ENCODE data around the gene FGF11.

DNA sequence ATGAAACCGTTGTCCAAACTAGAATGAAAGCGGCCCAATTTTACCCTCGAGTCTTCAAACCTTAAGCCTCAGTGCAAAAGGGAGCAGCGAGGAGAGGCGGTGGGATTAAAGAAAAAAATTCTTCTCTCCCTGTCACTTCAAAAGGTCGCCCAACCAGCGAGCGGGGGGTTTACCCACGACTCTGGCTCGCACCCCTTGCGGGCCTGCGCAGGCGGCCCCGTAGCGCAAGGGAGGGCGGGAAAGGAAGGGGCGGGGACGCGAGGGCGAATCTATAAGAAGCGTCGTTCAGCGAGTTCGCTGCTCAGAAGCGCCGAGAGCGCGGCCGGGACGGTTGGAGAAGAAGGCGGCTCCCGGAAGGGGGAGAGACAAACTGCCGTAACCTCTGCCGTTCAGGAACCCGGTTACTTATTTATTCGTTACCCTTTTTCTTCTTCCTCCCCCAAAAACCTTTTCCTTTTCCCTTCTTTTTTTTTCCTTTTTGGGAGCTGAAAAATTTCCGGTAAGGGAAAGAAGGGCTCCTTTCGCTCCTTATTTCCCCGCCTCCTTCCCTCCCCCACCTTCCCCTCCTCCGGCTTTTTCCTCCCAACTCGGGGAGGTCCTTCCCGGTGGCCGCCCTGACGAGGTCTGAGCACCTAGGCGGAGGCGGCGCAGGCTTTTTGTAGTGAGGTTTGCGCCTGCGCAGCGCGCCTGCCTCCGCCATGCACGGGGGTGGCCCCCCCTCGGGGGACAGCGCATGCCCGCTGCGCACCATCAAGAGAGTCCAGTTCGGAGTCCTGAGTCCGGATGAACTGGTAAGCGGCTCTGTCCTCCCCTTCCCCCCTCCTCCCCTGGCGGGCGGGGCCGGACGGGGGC, 45.0 kb downstream of the FGF11 start, which contains the start of gene POLR2A:
- TF ChIP-seq SMC3 (IDR thresholded peaks at IDR 0.05; ENCODE audit: low read depth, low read length): peak; percentile 20; the same call in 1 of the 2 replicates
- no peak; the same call in 1 of the 2 replicates for TF ChIP-seq RAD21 (IDR thresholded peaks at IDR 0.05; ENCODE audit: low read length)
- TF ChIP-seq CEBPB (IDR thresholded peaks at IDR 0.05; ENCODE audit: low read depth, low read length): no peak
- TF ChIP-seq, protein P1, sequence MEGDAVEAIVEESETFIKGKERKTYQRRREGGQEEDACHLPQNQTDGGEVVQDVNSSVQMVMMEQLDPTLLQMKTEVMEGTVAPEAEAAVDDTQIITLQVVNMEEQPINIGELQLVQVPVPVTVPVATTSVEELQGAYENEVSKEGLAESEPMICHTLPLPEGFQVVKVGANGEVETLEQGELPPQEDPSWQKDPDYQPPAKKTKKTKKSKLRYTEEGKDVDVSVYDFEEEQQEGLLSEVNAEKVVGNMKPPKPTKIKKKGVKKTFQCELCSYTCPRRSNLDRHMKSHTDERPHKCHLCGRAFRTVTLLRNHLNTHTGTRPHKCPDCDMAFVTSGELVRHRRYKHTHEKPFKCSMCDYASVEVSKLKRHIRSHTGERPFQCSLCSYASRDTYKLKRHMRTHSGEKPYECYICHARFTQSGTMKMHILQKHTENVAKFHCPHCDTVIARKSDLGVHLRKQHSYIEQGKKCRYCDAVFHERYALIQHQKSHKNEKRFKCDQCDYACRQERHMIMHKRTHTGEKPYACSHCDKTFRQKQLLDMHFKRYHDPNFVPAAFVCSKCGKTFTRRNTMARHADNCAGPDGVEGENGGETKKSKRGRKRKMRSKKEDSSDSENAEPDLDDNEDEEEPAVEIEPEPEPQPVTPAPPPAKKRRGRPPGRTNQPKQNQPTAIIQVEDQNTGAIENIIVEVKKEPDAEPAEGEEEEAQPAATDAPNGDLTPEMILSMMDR (conservative IDR thresholded peaks at IDR 0.05; ENCODE audit: low read depth, low read length): no peak
